Endodermal cell (in vitro differentiated cells): ENCODE results near the gene ARCN1. TPM values are rescaled to one million over a fixed set of nuclear protein-coding genes. Genes with fewer than 3 reads are reported as not detected.
"Not testable (repeated sequence)": the region's sequence is repeated elsewhere in the genome, so short reads cannot be mapped to it uniquely, and the experiment has no call there.

ENCODE experiments used
- DNase-seq: peaks from one replicate; pipeline ENCODE4 v3.0.0-alpha.2; 2017
- H3K27ac ChIP-seq: 2 replicates; pipeline ENCODE4 v1.5.1; 2013; ENCODE audit warnings: mild to moderate bottlenecking, low read depth, low read length, moderate library complexity
- H3K27me3 ChIP-seq: 2 replicates; pipeline ENCODE4 v1.6.1; 2013; ENCODE audit warnings: mild to moderate bottlenecking, low read length, moderate library complexity; ENCODE audit not compliant: insufficient read depth, control insufficient read depth, poor library complexity, severe bottlenecking
- H3K36me3 ChIP-seq: 2 replicates; pipeline ENCODE4 v1.7.0; 2013; ENCODE audit warnings: mild to moderate bottlenecking, low read length, moderate library complexity; ENCODE audit not compliant: control insufficient read depth, insufficient read depth
- H3K4me1 ChIP-seq: one replicate; pipeline ENCODE4 v1.7.0; 2013; ENCODE audit warnings: low read length; ENCODE audit not compliant: control insufficient read depth, insufficient read depth
- H3K4me3 ChIP-seq: 2 replicates; pipeline ENCODE4 v1.5.1; 2013; ENCODE audit warnings: mild to moderate bottlenecking, low read length, moderate library complexity
- H3K9ac ChIP-seq: 2 replicates; pipeline ENCODE4 v1.6.1; 2013; ENCODE audit warnings: mild to moderate bottlenecking, low read length, moderate library complexity; ENCODE audit not compliant: poor library complexity, severe bottlenecking; ENCODE audit errors: extremely low read depth
- H3K9me3 ChIP-seq: 2 replicates; pipeline ENCODE4 v1.6.1; 2013; ENCODE audit warnings: mild to moderate bottlenecking, low read length, moderate library complexity; ENCODE audit not compliant: control insufficient read depth
- H3K27ac Mint-ChIP-seq: 2 replicates; pipeline ENCODE4 v1.8.0; 2020; ENCODE audit warnings: mixed read lengths
- H3K27me3 Mint-ChIP-seq: 2 replicates; pipeline ENCODE4 v1.8.0; 2021; ENCODE audit warnings: mild to moderate bottlenecking, mixed read lengths; ENCODE audit not compliant: insufficient read depth
- H3K36me3 Mint-ChIP-seq: 2 replicates; pipeline ENCODE4 v1.8.0; 2020; ENCODE audit warnings: low read depth, mixed read lengths
- H3K4me1 Mint-ChIP-seq: 2 replicates; pipeline ENCODE4 v1.8.0; 2020; ENCODE audit warnings: mixed read lengths
- H3K4me3 Mint-ChIP-seq: 2 replicates; pipeline ENCODE4 v1.8.0; 2020; ENCODE audit warnings: mild to moderate bottlenecking, moderate library complexity, mixed read lengths
- H3K9me3 Mint-ChIP-seq: 2 replicates; pipeline ENCODE4 v1.8.0; 2020; ENCODE audit warnings: mild to moderate bottlenecking, mixed read lengths
- CTCF ChIP-seq: fragments of 200-600 bp; sonication (generic); conservative IDR thresholded peaks from 2 replicates; pipeline ENCODE4 v1.5.0; 2021; ENCODE audit warnings: antibody characterized with exemption, mild to moderate bottlenecking
- WGBS, 2 experiments: methylation state at CpG; one replicate each; pipeline versions ENCODE4 v1.1.5 to v1.1.7; 2013; ENCODE audit warnings: missing lambda C conversion rate in 2 of 2, mixed read lengths in 1 of 2; ENCODE audit not compliant: insufficient coverage in 1 of 2, insufficient read length in 1 of 2; 5-methylcytosine and 5-hydroxymethylcytosine counted together
- total RNA-seq, 2 donors: library from RNA; stranded (reverse); fragmentation: NEBNext Ultra II Directional in 1 of 2; extraction: Animal tissue kit (Norgen Biotek cat#: 25700) in 1 of 2; gene quantifications; 2 replicates in 1 of 2; 3 replicates in 1 of 2; pipeline ENCODE4 v1.2.1, GENCODE V29; 2021

ARCN1 gene
- total RNA-seq, 2 donors from 2014 or later: 130 to 161 TPM

GRCh38 chr11:118609380-118610224 lies 37.4 kb downstream of the ARCN1 start:
- H3K36me3 Mint-ChIP-seq: no peaks in the 10 kb centered on the region
- peak; percentile 73 for DNase-seq

GRCh38 chr11:118610225-118610772 lies 38.1 kb downstream of the ARCN1 start:
- H3K4me3 Mint-ChIP-seq: peak overlapping the region; percentile 42
- Histone ChIP-seq H3K36me3 (no peaks in the 10 kb centered on the region), H3K27ac (no peak overlapping the region), H3K4me3 (no peak overlapping the region), H3K4me1 (peaks cover 15% of the 10 kb centered on the region), H3K9ac (no peak overlapping the region), H3K27me3 (peaks cover 90% of the 10 kb centered on the region), H3K9me3 (no peaks in the 10 kb centered on the region)
- peaks cover 87% of the 10 kb centered on the region for H3K27me3 Mint-ChIP-seq
- no peak for TF ChIP-seq CTCF
- no peak overlapping the region for H3K27ac Mint-ChIP-seq
- peaks cover 43% of the 10 kb centered on the region for H3K4me1 Mint-ChIP-seq
- 4 to 7% methylated on average over 15 to 42 of the region's 42 CpGs for WGBS, 2 experiments
- DNase-seq: peak; percentile 81
- H3K36me3 Mint-ChIP-seq: no peaks in the 10 kb centered on the region
- H3K9me3 Mint-ChIP-seq: no peaks in the 10 kb centered on the region

More at GRCh38 chr11:118609380-118610224, 37.4 kb downstream of the ARCN1 start:
- Histone ChIP-seq H3K36me3 (no peaks in the 10 kb centered on the region), H3K4me3 (no peak overlapping the region), H3K9me3 (no peaks in the 10 kb centered on the region), H3K27ac (no peak overlapping the region), H3K27me3 (peaks cover 94% of the 10 kb centered on the region), H3K4me1 (peaks cover 18% of the 10 kb centered on the region), H3K9ac (no peak overlapping the region)
- Mint-ChIP-seq H3K27me3 (peaks cover 90% of the 10 kb centered on the region), H3K9me3 (no peaks in the 10 kb centered on the region), H3K27ac (no peak overlapping the region), H3K4me1 (peaks cover 40% of the 10 kb centered on the region), H3K4me3 (peak overlapping the region; percentile 42)
- TF ChIP-seq CTCF: no peak
- WGBS, 2 experiments: 7 to 19% methylated on average over 26 to 57 of the region's 57 CpGs

- TF ChIP-seq CTCF: peak; percentile 100
- peaks cover 83% of the 10 kb centered on the region for H3K27me3 Mint-ChIP-seq
- WGBS, 2 experiments: 4 to 5% methylated on average over 39 to 54 of the region's 54 CpGs
- Histone ChIP-seq H3K36me3 (no peaks in the 10 kb centered on the region), H3K4me3 (no peak overlapping the region), H3K9me3 (no peaks in the 10 kb centered on the region), H3K4me1 (peaks cover 16% of the 10 kb centered on the region), H3K27me3 (peaks cover 84% of the 10 kb centered on the region), H3K9ac (no peak overlapping the region), H3K27ac (no peak overlapping the region)
- peak; percentile 98 for DNase-seq
- no peaks in the 10 kb centered on the region for H3K36me3 Mint-ChIP-seq
- H3K27ac Mint-ChIP-seq: no peak overlapping the region
- H3K4me3 Mint-ChIP-seq: peak overlapping the region; percentile 42
- H3K9me3 Mint-ChIP-seq: no peaks in the 10 kb centered on the region
- peaks cover 43% of the 10 kb centered on the region for H3K4me1 Mint-ChIP-seq
Measured at GRCh38 chr11:118610773-118611432, 38.7 kb downstream of the ARCN1 start.

GRCh38 chr11:118611433-118611795 lies 39.2 kb downstream of the ARCN1 start:
- 84% methylated on average over 18 of the region's 19 CpGs; no CpG with 5 or more reads in 1 of the 2 experiments for WGBS, 2 experiments
- not testable (repeated sequence) for H3K9me3 Mint-ChIP-seq, DNase-seq, H3K36me3 ChIP-seq, H3K27ac Mint-ChIP-seq, H3K27ac ChIP-seq, H3K36me3 Mint-ChIP-seq, H3K9me3 ChIP-seq, H3K9ac ChIP-seq, H3K4me3 ChIP-seq, H3K4me3 Mint-ChIP-seq
- Mint-ChIP-seq H3K4me1 (peaks cover 38% of the 10 kb centered on the region), H3K27me3 (peaks cover 80% of the 10 kb centered on the region)
- H3K27me3 ChIP-seq: peaks cover 79% of the 10 kb centered on the region
- peaks cover 14% of the 10 kb centered on the region for H3K4me1 ChIP-seq
